Stimulated activated effector memory CD8-positive, alpha-beta T cell treated with anti-CD3 and anti-CD28 coated beads, Interleukin-12 subunit alpha, Interleukin-12 subunit beta, amount 100 ng/mL, for 72 hours (primary cell): ENCODE results near the gene SCGB2B2.
A peak's percentile ranks its signal among the peaks of the same experiment; 100 is the strongest.

Experiments
- ATAC-seq: fragments of 150-1000 bp; cut with Tn5 transposase; 2 replicates; pipeline ENCODE4 v1.10.0; 2021
- DNase-seq, 2 donors: peaks; one replicate each; pipeline ENCODE4 v3.0.0; 2021 to 2022; ENCODE audit warnings: low spot score in 2 of 2
- H3K27ac Mint-ChIP-seq: one replicate; pipeline ENCODE4 v1.8.0; 2022; ENCODE audit warnings: mild to moderate bottlenecking, mixed read lengths
- H3K36me3 Mint-ChIP-seq: one replicate; pipeline ENCODE4 v1.8.0; 2022; ENCODE audit warnings: mild to moderate bottlenecking, mixed read lengths
- H3K4me1 Mint-ChIP-seq: one replicate; pipeline ENCODE4 v1.8.0; 2022; ENCODE audit warnings: mixed read lengths
- H3K4me3 Mint-ChIP-seq: one replicate; pipeline ENCODE4 v1.8.0; 2022; ENCODE audit warnings: mild to moderate bottlenecking, mixed read lengths
- H3K9me3 Mint-ChIP-seq: one replicate; pipeline ENCODE4 v1.8.0; 2022; ENCODE audit warnings: mixed read lengths

SCGB2B2 gene

DNA sequence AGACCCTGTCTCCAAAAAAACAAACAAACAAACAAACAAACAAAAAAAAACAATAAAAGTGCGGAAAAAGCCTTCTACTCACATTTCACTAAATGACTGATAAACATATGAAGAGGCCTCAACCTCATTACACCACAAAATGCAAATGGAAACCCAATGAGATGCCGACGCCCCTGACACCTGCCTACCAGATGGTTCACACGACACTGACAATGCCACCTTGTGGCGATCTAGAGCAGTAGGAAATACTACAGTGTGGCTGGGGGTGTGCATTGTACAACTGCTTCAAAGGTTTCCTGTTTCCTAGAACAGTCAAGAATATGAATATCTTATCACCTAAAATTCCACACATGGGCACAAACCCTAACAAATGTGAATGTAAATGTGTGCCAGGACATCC is 14.0 kb downstream of the SCGB2B2 start:
- no peak for DNase-seq
- peak; percentile 87 for ATAC-seq
- Mint-ChIP-seq H3K27ac (no peak overlapping the region), H3K36me3 (no peaks in the 10 kb centered on the region), H3K4me1 (peaks cover 28% of the 10 kb centered on the region), H3K9me3 (no peaks in the 10 kb centered on the region), H3K4me3 (no peak overlapping the region)

DNA sequence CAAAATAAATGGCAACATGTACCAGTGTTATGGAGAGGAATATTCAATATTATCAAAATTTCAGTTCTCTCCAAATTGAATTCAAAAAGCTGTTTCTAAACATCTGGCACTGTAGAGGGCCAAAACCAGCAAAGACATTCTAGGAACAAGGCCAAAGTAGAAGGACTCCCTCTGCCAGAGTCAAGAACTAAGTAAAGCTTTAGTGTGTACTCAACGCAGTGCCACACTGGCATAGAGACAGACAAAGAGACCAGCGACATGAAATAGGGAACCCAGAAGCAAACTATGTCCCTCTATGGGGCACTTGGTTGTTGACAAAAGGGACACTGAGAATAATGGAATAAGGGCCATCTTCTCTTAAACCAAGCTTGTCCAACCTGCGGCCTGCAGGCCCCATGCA is 15.6 kb downstream of the SCGB2B2 start:
- H3K27ac Mint-ChIP-seq = no peak overlapping the region
- H3K4me3 Mint-ChIP-seq = no peak overlapping the region
- H3K36me3 Mint-ChIP-seq = no peaks in the 10 kb centered on the region
- H3K9me3 Mint-ChIP-seq = no peaks in the 10 kb centered on the region
- ATAC-seq = no peak
- DNase-seq = no peak
- peaks cover 13% of the 10 kb centered on the region for H3K4me1 Mint-ChIP-seq

- Mint-ChIP-seq H3K36me3 (no peaks in the 10 kb centered on the region), H3K4me3 (no peak overlapping the region), H3K4me1 (no peaks in the 10 kb centered on the region), H3K27ac (no peak overlapping the region), H3K9me3 (peaks cover 3% of the 10 kb centered on the region)
- ATAC-seq (no peak), DNase-seq (no peak)
These were observed 21.3 kb downstream of the SCGB2B2 start for GRCh38 chr19:34655651-34656050.

- H3K36me3 Mint-ChIP-seq = no peaks in the 10 kb centered on the region
- no peak overlapping the region for H3K4me3 Mint-ChIP-seq
- DNase-seq (no peak), ATAC-seq (no peak)
- no peak overlapping the region for H3K27ac Mint-ChIP-seq
- H3K9me3 Mint-ChIP-seq = peaks cover 3% of the 10 kb centered on the region
- no peaks in the 10 kb centered on the region for H3K4me1 Mint-ChIP-seq
These were observed 22.2 kb downstream of the SCGB2B2 start for GRCh38 chr19:34654796-34655195.

- DNase-seq (no peak), ATAC-seq (no peak)
- Mint-ChIP-seq H3K9me3 (peaks cover 3% of the 10 kb centered on the region), H3K4me1 (no peaks in the 10 kb centered on the region), H3K36me3 (no peaks in the 10 kb centered on the region), H3K27ac (no peak overlapping the region), H3K4me3 (no peak overlapping the region)
These were observed 25.2 kb downstream of the SCGB2B2 start for GRCh38 chr19:34651747-34652146.

DNA sequence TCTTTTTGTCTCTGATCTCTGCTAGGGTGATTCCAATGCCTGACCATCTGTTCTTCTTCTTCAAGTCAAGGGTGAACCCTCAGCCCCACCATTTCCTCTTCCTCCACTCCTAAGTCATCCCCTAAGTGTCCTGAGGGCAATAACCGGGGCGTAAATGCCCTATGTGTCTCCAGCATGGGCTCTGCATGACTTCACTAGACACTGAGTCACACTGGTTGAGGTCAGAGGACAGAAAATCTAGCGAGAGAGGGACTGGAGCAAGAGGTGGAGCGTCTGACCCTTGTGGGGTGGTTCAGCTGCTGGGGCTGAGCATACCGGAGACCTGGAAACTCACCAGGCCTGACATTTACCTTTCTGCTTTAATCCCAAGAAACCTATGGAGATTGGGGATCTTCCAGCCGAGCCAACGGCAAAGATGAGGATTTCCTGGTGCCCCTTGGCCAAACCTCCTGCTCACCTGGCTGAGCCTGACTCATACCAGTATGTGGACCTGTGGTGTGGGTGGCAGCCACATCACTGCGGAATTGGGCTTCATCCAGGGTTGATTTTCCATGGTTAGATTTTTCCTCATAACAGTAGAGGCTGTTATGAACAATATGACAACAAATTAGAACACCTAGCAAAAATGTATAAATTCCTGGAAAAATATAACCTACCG is 26.9 kb downstream of the SCGB2B2 start:
- peaks cover 3% of the 10 kb centered on the region for H3K9me3 Mint-ChIP-seq
- H3K27ac Mint-ChIP-seq = no peak overlapping the region
- H3K36me3 Mint-ChIP-seq = no peaks in the 10 kb centered on the region
- no peak overlapping the region for H3K4me3 Mint-ChIP-seq
- ATAC-seq = no peak
- H3K4me1 Mint-ChIP-seq = no peaks in the 10 kb centered on the region
- DNase-seq = no peak

GRCh38 chr19:34645551-34645950 is 31.4 kb downstream of the SCGB2B2 start:
- no peaks in the 10 kb centered on the region for H3K9me3 Mint-ChIP-seq
- peak overlapping the region; percentile 62 for H3K27ac Mint-ChIP-seq
- no peak for DNase-seq

GRCh38 chr19:34644991-34645461 is 31.9 kb downstream of the SCGB2B2 start:
- ATAC-seq (no peak), DNase-seq (no peak)
- Mint-ChIP-seq H3K27ac (peak overlapping the region; percentile 62), H3K9me3 (no peaks in the 10 kb centered on the region), H3K4me3 (no peak overlapping the region), H3K4me1 (no peaks in the 10 kb centered on the region), H3K36me3 (no peaks in the 10 kb centered on the region)

More at GRCh38 chr19:34645551-34645950, 31.4 kb downstream of the SCGB2B2 start:
- no peaks in the 10 kb centered on the region for H3K4me1 Mint-ChIP-seq
- H3K36me3 Mint-ChIP-seq = no peaks in the 10 kb centered on the region
- H3K4me3 Mint-ChIP-seq = no peak overlapping the region
- ATAC-seq = no peak

DNA sequence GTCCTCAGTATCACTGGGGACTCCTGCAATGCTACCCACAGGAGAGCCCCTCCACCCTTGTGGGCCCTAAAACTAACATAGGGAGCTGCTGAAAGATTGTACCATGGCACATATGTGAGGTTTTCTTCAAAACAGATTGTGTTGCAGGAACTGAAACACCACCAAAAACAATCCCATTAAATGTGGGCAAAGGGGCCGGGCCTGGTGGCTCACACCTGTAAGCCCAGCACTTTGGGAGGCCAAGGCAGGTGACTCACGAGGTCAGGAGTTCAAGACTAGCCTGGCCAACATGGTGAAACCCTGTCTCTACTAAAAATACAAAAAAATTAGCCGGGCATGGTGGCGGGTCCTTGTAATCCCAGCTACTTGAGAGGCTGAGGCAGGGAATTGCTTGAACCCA is 34.7 kb downstream of the SCGB2B2 start:
- no peak overlapping the region for H3K4me3 Mint-ChIP-seq
- H3K36me3 Mint-ChIP-seq = no peaks in the 10 kb centered on the region
- H3K4me1 Mint-ChIP-seq = no peaks in the 10 kb centered on the region

GRCh38 chr19:34639491-34640085 is 37.4 kb downstream of the SCGB2B2 start:
- H3K36me3 Mint-ChIP-seq = no peaks in the 10 kb centered on the region
- DNase-seq (peak; percentile 46 to 64), ATAC-seq (peak; percentile 63)
- H3K4me1 Mint-ChIP-seq = no peaks in the 10 kb centered on the region
- H3K4me3 Mint-ChIP-seq = no peak overlapping the region
- peaks cover 6% of the 10 kb centered on the region for H3K9me3 Mint-ChIP-seq
- H3K27ac Mint-ChIP-seq = no peak overlapping the region

More for the DNA sequence above, 34.7 kb downstream of the SCGB2B2 start:
- Mint-ChIP-seq H3K9me3 (no peaks in the 10 kb centered on the region), H3K27ac (no peak overlapping the region)
- no peak for DNase-seq
- no peak for ATAC-seq

- H3K9me3 Mint-ChIP-seq = peaks cover 10% of the 10 kb centered on the region
- ATAC-seq = no peak
- H3K4me3 Mint-ChIP-seq = no peak overlapping the region
These were observed 43.2 kb downstream of the SCGB2B2 start for GRCh38 chr19:34633802-34634201.

More at GRCh38 chr19:34633802-34634201, 43.2 kb downstream of the SCGB2B2 start:
- H3K27ac Mint-ChIP-seq = no peak overlapping the region
- DNase-seq = no peak
- no peaks in the 10 kb centered on the region for H3K36me3 Mint-ChIP-seq
- no peaks in the 10 kb centered on the region for H3K4me1 Mint-ChIP-seq
